ENCODE measurements around the gene KCNMA1.
"Not testable (repeated sequence)": the region's sequence is repeated elsewhere in the genome, so short reads cannot be mapped to it uniquely, and the experiment has no call there.

The KCNMA1 gene

DNA sequence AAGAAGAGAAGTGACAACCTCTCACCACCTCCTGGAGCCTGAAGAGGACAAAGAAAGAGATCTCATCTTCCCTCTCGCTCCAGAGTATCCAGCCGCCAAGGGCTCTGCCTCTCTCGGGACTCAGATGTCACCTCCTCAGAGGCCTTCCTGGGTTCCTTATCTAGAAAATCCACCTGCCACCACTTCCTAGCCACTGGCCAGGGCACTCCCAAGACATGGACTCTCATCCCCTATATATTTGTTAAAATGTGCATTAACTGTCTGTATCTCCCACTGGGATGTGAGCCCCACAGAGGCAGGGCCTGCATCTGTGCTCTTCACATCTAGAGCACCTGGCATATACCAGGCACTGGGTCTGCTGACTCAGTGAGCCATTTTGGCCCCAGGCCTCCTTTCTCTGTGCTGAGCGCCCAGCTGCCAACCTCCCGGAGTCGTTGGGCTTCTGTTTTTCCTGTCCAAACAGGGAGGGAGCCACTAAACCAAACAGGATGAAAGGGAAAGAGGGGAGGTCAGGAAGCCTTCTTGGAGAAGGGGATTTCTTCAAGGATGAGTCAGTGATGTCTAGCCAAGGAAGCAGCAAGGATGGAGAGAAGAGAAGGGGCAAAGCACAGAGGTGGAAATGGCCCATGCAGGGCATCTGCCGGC, 58.9 kb downstream of the KCNMA1 start:
- no peak for DNase-seq

DNA sequence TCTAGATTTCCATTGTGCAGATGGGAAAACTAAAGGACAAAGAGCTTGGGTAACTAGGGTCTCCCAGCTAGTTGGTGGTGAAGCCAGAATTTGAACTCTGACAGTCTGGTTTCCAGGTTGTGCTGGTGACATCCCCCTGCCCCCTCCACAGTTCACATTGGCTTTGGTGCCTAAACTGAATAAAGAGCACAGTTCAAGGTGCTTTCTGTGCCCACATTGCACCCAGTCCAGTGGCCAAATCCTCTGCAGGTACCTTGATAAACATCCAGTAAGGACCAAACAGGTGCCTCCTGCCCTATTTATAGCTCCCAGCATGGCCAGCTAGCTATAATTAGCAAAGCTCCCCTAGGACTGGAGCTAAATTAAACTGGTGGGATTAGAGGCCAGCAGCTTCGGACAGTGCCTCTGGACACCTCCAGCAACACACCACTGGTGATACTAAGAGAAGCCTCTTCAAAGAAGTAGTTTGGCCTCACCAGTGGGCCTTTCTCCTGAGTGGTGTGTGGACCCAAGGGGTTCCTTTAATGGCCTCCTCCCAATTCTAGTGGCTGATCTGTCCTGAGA, 59.9 kb downstream of the KCNMA1 start:
- DNase-seq: peak; percentile 28

DNA sequence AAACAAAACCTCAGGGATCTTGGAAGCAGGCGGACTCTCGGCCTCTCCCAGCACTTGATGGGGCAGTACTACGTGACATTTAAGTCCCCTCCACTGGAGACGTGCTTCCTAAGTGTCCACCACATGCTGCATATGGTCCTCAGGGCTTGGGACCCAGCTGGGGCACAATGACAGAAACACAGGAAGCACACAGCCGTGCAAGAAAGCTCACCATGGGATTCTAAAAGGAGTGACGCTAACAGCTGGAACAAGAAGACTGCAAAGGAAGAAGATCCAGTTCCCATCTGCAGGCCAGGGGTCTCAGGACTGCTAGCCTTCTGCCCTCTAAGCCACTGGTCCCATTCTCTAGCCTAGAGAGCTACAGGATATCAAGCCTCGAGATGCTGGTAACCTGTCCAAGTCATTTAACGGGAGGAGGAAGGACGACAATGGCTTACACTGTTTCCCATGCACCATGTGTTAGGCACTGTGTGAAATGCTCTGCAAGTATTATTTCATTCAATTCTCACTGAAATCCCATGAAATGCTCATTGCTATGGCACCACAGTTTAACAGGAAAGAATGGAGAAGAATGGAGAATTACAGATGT, 61.1 kb downstream of the KCNMA1 start:
- DNase-seq: no peak

DNA sequence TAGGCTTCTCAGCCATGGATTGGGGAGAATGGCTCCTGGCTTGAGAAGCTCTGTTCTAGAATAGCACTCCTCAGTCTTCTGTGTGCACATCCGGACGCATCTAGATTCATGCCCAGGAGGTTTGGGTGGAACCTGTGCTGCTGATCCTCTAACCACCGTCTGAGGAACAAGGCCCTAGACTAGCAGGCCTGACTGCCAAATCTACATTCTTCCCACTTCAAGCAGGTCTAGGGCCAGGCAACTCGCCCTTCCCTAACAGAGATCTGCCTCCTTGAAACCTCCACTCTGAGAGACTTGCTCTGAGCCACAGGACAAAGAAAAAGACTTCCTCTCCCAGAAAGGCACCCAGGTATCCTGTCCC, 61.6 kb downstream of the KCNMA1 start:
- DNase-seq: no peak

DNA sequence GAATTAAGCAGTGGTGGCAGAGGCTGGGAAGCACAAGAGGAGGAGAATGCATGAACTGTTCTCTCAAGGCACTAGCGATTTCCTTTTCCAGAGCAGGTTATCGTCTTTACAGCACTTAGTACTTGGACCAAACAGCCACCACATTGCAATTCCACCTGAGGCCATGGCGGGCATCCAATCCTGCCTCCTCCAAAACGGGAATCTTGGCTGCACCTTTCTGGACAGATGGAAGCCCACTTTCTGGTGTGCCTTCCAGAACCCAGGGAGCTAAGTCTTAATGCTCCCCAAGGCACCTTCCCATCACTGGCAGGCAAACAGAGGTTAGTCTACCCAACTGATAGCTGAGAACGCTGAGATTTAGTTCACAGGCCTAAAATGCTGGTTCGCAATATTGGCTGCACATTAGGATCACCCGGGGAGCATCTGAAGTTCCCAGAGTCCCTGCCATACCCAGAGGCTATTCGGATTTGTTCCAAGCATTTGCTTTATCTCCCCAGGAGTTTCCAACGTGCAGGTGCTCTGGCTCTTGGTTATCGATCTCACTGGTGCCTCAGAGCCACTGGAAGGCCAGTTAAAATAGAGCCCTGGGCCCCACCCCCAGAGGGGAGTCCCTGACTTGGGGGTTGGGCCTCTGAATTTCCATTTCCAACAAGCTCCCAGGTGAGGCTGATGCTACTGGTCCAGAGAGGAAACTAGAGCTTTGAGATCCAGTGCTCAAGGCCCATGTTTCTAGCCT, 62.2 kb downstream of the KCNMA1 start:
- peak; percentile 96 for DNase-seq

DNA sequence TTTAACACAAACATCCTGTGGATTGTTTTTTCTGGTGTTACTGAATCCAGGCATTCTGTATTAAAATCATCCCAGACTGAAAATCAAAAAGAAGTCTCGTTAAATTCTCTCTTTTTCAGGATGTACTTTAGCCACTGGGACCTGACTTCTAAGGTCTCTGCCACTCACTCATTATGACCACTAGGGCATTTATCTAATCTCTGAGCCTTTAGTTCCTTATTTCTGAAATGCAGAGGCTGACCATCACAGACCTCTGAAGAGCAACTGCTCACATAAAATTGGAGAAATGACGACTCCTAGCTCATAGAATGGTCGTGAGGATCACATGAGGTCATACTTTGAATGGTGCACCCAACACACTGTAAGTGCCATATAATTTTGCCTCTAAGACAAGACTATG, 63.2 kb downstream of the KCNMA1 start:
- no peak for DNase-seq

DNA sequence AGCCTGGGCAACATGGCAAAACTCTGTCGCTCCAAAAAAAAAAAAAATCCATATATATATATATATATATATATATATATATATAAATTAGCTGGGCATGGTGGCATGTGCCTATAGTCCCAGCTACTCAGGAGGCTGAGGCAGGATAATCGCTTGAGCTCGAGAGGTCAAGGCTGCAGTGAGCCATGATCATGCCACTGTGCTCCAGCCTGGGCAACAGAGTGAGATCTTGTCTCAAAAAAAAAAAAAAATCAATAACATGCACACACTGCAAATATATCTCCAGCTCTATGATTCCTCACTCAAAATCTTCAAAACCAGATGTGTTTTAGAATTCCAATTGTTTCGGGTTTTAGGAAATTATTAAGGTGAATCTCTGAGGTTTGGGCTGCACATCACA, 65.1 kb downstream of the KCNMA1 start:
- DNase-seq: not testable (repeated sequence)

DNA sequence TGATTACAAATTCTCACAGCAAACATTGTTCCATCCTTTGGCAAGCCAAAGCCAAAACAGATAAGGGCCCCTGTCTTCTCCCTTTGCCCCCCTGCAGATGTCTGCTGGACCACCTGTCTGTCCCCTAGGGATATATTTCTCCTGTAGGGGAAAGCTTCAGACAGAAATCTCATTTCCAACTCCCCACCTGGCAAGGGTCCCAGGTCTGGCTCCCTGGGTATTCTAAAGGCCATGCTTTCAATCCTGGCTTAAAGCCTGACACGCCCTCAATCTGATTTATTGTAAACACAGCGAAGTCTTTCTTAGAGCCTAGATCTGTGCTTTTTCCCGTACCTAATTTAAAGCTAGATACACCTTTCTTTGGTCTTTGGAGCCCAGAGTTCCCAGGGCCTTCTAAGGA, 66.1 kb downstream of the KCNMA1 start:
- peak; percentile 40 for DNase-seq

DNA sequence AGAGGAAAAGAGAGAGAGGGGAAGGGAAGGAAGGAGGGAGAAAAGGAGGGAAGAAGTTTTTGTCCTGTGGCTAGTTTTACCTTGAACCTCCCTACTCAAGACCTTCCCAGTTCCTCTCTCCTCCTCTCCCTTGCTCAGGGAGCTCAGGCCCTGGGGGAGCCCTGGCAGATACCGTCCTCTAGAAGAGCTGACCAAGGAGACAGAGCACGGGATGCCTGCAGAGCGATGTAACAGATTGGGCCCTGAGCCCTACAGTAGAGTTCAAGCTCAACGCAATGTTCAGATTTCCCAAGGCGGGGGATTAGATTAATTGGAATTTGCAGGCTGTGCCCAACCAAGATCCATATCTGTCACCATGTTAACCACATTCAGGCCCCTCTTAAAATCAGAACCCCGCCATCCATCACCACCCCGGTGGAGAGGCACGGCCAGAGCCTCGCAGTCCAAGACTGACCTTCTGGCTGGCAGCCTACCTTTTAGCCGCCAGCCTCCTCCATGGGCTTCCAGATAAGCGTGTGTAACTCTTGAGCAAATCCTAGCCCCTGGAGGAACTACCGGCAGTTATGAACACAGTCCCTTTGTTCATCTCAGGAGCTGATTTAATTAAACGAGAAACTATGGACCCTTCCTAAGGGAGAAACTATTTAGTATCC, 70.6 kb downstream of the KCNMA1 start:
- no peak for DNase-seq

DNA sequence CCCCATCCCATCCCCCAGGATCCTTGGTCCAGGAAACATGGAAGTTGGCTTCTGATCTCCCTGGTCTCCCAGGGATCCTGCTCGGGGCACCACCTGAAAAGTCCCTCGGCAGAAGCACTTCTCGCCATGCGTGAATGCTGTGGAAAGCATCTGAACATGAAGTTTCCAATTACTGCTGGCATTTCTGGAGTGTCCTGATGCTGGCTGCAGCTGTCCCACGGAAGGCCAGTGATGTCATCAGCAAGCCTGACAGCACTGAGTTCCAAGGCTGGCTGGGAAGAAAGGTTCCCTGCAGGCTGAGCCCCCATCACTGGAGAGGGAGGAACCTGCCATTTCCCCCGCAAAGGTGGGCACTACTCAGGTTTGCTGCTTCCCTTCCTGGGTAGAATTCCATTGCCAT, 71.4 kb downstream of the KCNMA1 start:
- DNase-seq: no peak

DNA sequence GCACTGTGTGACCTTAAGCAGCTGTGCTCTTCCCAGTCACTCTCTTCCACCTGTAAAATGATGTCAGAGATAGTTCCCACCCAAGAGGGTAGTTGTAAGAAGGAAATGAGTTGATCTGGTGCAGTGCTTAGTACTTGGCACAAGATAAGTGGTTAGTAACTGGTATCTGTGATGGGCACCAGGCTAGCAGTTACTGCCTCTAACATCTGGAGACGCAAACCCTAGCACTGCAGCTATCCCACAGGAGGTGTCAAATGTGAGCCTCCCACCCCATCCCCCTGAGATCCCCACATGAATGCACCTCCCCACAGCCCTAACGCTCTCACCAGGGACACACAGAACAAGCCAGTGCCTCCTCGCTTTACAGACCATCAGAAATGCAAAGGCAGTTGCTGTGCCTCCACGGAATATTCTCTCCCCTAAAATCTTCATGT, 72.0 kb downstream of the KCNMA1 start:
- DNase-seq: no peak

DNA sequence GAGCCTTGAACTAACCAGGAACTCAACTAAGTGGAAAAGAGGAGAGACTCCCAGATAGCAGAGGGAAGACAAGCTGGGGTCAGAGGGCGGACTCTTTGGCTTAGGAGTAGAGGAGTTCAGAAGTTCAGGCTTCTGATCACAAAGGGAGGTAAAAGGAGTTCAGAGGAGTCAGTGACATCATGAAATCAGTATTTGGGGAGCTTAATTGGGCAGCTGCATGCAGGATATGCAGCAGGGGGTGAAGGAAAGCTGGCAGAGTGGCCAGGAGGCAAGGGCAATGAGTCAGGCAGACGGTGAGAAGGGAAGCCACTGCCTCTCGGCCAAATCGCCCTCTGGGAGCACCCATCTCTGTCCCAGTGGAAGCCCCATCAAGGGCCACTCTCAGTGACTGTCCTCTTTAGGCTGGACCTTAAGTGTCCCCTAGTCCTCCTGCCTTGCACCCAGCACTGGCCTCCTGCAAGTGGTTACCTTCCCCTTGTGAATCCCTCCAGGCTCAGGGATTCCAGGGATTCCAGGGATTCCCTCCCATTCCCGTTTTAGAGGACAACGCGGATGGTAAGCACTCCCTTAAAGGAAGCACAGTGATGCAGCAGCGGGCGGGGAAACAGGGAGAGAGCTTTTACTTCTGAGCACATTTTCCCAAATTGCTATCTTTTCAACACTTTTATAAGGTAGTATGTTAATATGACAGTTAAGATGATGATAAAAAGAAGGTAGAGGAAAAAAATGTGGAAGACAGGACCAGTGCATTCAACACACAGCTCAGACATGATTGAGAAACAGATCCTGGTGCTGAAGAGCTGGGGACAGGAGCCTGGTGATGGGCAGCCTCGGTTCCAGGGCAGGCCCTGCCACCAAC, 72.6 kb downstream of the KCNMA1 start:
- DNase-seq: no peak

DNA sequence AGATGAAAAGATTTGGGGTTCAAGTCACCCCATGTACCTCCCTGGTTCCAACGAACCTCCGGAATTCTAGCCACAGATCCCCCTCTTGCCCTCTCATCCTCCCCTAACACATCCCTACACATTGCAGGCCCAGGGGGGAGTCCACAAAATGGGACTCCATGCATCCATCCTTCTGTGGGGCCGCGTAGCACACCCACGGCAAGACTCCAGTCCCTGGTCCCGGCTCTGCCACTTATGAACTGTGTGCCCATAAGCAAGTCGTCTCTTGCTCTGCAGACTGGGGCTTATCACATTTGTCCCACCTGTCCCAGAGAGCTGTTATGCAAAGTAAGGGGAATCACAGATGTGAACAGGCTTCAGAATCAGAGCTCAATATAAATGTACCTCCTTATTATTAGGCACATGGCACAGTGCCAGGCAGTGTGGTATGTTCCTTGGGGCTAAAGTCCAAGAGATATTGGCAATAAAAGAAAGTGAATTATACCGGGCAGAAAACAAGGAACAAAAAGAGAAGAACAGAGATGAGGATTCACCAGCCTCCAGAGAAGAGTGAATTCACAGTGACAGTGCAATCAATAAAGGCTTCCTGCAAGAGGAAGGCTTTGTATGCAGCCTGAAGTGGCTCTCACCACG, 73.9 kb downstream of the KCNMA1 start:
- peak; percentile 20 for DNase-seq

DNA sequence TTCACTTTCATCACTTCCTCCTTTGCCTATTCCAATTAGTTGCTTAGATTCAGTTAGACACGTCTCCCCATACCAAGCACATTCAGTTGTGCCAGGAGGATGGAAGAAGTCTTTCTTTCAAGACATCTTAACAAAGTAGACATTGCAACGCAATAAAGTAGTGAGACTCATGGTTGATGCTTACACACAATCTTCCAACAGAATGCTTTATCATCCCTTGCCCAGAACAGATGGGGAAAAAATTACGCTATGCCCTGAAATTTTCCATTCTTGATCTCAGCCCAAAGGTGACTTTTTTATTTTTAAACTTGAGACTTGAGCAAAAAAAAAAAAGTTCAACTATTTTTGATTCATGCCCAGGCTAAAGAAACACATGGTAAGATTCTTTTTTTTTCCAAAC, 74.9 kb downstream of the KCNMA1 start:
- DNase-seq: no peak

DNA sequence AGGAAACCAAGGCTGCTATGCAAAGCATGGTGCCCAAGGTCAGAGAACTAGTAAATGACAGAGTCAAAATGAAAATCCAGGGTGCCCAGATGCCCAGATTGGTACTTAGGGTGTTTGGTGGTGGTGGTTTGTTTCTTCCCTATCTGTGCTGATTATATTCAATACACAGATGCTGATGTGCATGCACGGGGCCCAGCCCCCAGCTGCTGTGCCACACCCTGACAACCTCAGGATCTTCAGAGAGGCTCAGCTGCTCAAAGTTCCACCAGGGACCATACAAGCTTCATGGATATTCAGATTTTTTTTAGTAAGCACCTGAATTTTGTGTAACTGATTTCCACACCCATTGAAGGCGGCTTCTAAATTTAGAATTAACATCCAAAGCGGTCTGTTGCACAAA, 75.6 kb downstream of the KCNMA1 start:
- no peak for DNase-seq

DNA sequence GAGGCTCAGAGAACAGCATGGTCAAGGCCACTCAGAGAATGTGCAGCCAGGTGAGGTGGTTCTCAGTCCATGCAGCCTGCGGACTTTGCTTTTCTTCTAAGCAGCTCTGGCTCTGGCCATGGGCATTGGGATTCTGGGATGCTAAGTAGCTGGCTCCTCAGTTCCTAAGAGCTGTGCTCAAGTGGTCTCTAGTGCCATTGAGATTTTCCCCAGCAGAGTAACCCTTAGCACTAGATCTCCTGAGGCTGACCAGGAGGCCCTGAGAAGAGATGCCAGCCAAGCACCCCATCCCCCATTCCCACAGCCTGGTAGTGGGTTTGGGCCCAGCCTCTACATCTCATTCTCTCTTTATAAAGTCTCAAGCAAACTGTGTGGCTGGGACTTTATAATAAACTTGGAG, 77.1 kb downstream of the KCNMA1 start:
- DNase-seq: no peak

DNA sequence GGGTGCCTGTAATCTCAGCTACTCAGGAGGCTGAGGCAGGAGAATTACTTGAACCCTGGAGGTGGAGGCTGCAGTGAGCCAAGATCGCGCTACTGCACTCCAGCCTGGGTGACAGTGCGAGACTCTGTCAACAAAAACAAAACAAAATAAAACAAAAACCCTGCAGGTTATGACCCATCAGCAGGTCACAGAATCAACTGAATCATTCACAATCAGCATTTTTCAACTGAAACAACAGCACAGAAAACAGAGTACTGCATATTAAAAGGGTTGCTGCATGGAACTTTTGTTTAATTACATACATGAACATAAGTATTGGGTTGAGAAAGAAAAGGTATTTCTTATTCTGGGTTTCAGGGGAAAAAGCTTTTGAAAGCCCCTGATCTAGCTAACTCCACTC, 77.6 kb downstream of the KCNMA1 start:
- DNase-seq: no peak

DNA sequence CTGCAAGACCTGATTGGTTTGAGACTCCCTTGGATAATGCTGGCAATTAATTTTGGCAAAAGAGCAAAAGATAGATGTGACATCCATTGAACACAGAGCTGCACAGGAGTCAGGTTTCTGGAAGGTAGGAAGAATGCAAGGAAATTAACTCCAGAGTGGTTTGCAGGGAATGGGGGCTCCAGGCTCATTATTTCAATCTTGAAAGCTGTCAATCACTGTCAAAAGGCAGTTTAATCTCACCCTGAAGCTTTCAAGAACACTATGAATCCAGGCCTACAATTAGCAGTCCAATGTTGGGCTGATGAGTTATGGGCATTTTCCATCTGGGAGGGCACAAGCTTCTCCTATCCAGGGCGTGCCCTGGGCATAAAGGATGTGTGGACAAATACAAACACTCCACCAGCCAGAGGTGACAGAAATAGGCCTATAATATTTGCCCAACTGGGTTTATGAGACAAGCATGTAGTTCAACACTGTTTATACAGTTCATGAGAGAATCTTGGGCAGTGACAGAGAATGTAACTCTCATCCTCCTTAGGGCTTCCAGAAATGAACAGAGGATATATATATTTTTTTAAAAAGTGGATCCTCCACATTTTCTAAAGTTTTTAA, 80.5 kb downstream of the KCNMA1 start:
- DNase-seq: no peak

DNA sequence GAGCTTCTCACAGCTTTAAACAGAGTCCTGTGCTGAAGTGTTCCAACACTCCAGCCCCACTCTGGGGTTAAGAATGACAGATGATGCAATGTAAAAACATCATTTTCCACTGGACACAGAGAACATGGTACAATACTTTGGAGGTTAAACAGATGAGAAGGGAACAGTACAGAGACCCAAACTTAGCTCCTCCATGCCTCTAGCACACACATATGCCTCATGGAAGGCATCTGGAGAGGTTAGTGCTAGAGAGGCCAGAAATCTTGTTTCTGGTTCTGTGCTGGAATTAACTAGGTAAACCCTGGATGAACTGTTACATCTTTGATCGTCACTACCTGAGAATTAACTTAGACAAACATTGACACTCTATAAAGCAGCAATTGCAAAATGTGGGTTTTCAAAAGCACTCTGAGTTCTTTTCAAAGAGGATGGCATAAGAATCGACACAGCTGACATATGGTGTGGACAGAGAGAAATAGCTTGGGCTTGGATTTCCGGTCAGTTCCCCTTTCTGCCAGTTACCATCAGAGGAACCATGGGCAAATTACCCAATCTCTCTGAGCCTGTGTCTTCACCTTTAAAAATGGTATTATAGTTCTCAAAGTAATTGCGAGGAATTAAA, 81.9 kb downstream of the KCNMA1 start:
- DNase-seq: no peak

DNA sequence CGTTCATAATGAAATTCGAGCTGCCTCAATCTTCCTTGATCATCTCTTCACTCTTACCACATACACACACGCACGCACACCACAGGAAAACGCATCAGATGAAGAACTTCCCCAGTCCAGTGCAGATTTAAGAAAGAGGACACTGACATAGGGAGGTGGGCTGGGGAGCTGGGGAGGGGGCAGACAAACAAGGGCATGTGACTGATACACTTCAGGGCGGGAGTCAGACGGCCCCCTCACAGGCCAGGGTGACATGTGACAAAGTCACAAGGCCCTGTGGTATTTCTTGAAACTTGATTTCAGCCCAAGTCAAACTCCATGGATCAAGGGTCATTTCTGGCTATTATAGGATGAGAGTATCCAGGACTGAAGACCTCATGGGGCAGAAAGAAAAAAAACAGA, 82.6 kb downstream of the KCNMA1 start:
- DNase-seq: no peak

DNA sequence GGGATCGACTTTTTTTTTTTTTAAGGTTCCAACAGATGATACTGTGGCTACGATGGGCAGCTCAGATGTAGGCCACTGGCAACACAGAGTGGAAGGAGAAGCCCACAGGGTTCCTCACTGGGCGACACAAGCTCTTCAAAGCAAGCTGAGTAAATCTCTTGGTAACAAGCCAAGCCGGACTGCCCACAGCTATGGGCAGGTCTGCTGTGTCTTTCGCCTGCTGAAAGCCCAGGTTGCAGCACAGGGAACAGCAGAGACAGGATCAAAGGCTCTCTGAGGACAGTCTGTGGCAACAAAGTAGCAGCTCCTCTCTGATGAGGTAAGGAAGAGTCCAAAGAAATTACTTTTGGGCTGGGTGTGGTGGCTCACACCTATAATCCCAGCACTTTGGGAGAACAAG, 83.6 kb downstream of the KCNMA1 start:
- DNase-seq: no peak
